Measurements from ENCODE around the gene PAM16. TPM values are rescaled to one million over a fixed set of nuclear protein-coding genes. Genes with fewer than 3 reads are reported as not detected.

PAM16 gene
- total and polyA plus RNA-seq, 9 of the 15 experiments (the other 6 are each of a cell fraction or from before 2014, with no cell fraction given) = 38.7 to 273 (median 79.3) TPM

GRCh38 chr16:4356820-4357219 lies 5.7 kb upstream of the PAM16 start:
- Histone ChIP-seq H3K9me3 (replicated peaks; ENCODE audit: control insufficient read depth, insufficient read depth, low read depth, low read length) (no peaks in the 10 kb centered on the region), H3K9me1 (ENCODE audit: control insufficient read depth, insufficient read depth, low read length) (no peaks in the 10 kb centered on the region), H3K36me3 (ENCODE audit: control insufficient read depth, insufficient read depth, low read length) (peaks cover 39% of the 10 kb centered on the region; the same call in 2 of the 3 replicates), H3K79me2 (ENCODE audit: control insufficient read depth, insufficient read depth, low read length) (no peaks in the 10 kb centered on the region), H3K4me2 (ENCODE audit: insufficient read depth, low read length) (no peak overlapping the region), H3K27me3 (ENCODE audit: control insufficient read depth in 2 of 2, insufficient read depth in 2 of 2, low read length in 2 of 2) (no peaks in the 10 kb centered on the region), H3K27ac (ENCODE audit: extremely low read depth, low read depth, low read length) (no peak overlapping the region), H2AFZ (ENCODE audit: low read depth, low read length) (no peak overlapping the region), H3K4me1 (replicated peaks in 1 of 2; ENCODE audit: control insufficient read depth in 2 of 2, insufficient read depth in 2 of 2, low read length in 2 of 2) (peaks cover under 1 to 36% of the 10 kb centered on the region in 2 experiments; a peak in 2 of 5 replicates), H3K9ac (ENCODE audit: insufficient read depth in 1 of 2, low read depth in 2 of 2, low read length in 2 of 2) (peak overlapping the region in 1 of 2 experiments; percentile 58; a peak in 2 of 4 replicates), H3K4me3 (no peak overlapping the region), H4K20me1 (replicated peaks; ENCODE audit: control insufficient read depth, insufficient read depth, low read length) (no peaks in the 10 kb centered on the region)
- no peak for ATAC-seq
- no peak for FAIRE-seq
- no peak for DNase-seq (ENCODE audit: extremely low read depth in 1 of 4, low spot score in 3 of 4)
- intact Hi-C loops (cut with micrococcal nuclease) (no loop called here), in situ Hi-C loops (cut with MboI) (no loop called here)
- ChIA-PET CTCF (ENCODE audit: low intra/inter-chr PET ratio) (interaction anchor here (1.0 kb wide), 1 partner anchor 46 kb away, joined by 3 read pairs; no protein-coding TSS in a partner anchor), POLR2A (no interaction called here)
- BruUV-seq (replicated peaks) = no TSS peak
- 86% methylated on average over 7 of the region's 7 CpGs for WGBS (ENCODE audit: insufficient coverage, low coverage, missing lambda C conversion rate)
- TF ChIP-seq NFE2 (IDR thresholded peaks at IDR 0.05; ENCODE audit: low read depth) (no peak), POLR2G (IDR thresholded peaks at IDR 0.05; ENCODE audit: low read depth, low read length) (peak; percentile 52)

DNA sequence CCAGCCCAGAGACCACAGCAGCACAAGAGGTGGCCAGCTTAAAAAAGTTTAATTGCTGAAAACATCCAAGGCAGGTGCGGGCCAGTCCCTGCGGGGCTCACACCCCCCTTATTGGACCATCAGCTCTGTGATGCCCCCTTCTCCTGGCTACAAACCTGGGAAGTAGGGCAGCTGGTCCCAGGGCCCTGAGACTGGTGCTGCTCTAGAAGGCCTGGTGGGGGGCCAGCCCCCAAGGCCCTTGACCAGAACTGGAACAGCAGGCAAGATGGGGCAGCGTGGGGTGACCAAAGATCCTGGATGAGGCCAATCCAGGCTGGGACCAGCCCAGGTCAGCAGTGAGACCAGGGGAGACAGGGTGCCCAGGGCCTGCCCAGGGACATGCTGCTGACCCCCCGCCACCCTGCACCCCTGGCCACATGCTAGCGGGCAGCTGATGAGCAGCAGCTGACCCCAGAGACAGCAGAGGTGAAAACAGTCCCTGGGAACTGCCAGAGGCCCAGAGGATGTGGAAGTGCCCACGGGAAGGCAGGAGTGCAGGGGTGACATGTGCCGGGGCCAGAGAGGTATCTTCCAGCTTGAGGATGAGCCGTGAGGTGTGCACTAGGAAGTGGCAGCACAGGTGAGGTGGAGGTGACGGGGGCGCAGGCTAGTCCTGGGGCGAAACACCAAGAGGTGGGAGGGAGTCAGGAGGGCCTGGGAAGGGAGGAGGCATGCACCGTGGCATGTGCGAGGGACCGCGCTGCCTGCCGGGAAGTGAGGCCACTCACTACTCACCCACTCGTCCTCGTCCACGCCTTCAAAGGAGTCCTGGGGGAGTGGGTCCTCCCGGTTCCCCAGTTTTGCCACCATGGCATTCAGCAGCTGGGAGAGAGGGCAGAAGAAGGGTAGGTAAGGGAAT lies 3.6 kb upstream of the PAM16 start:
- Histone ChIP-seq H2AFZ (ENCODE audit: low read depth, low read length) (no peak overlapping the region), H3K27ac (ENCODE audit: extremely low read depth, low read depth, low read length) (no peak overlapping the region), H4K20me1 (replicated peaks; ENCODE audit: control insufficient read depth, insufficient read depth, low read length) (no peaks in the 10 kb centered on the region), H3K4me2 (ENCODE audit: insufficient read depth, low read length) (no peak overlapping the region), H3K4me1 (replicated peaks in 1 of 2; ENCODE audit: control insufficient read depth in 2 of 2, insufficient read depth in 2 of 2, low read length in 2 of 2) (peaks cover 8 to 30% of the 10 kb centered on the region in 2 experiments; a peak in 4 of 5 replicates), H3K9me3 (replicated peaks; ENCODE audit: control insufficient read depth, insufficient read depth, low read depth, low read length) (no peaks in the 10 kb centered on the region), H3K27me3 (ENCODE audit: control insufficient read depth in 2 of 2, insufficient read depth in 2 of 2, low read length in 2 of 2) (no peaks in the 10 kb centered on the region), H3K36me3 (ENCODE audit: control insufficient read depth, insufficient read depth, low read length) (peaks cover 28% of the 10 kb centered on the region; the same call in 2 of the 3 replicates), H3K4me3 (no peak overlapping the region), H3K9me1 (ENCODE audit: control insufficient read depth, insufficient read depth, low read length) (no peaks in the 10 kb centered on the region), H3K9ac (ENCODE audit: insufficient read depth in 1 of 2, low read depth in 2 of 2, low read length in 2 of 2) (no peak overlapping the region), H3K79me2 (ENCODE audit: control insufficient read depth, insufficient read depth, low read length) (peaks cover 14% of the 10 kb centered on the region)
- intact Hi-C loops (cut with micrococcal nuclease) = no loop called here
- no peak for TF ChIP-seq HMG20B (CRISPR knock-in tag; IDR thresholded peaks at IDR 0.05)
- peak; percentile 50 for TF ChIP-seq RBM22 (IDR thresholded peaks at IDR 0.05; ENCODE audit: low read depth, low read length, poor library complexity, severe bottlenecking)
- TF ChIP-seq POLR2G (IDR thresholded peaks at IDR 0.05; ENCODE audit: low read depth, low read length) = peak; percentile 39; the same call in 1 of the 2 replicates
- 88% methylated on average over 12 of the region's 20 CpGs for WGBS (ENCODE audit: insufficient coverage, low coverage, missing lambda C conversion rate)
- DNase-seq (ENCODE audit: extremely low read depth in 1 of 4, low spot score in 3 of 4) = no peak
- ChIA-PET POLR2A (no interaction called here), CTCF (ENCODE audit: low intra/inter-chr PET ratio) (no interaction called here)
- BruUV-seq (replicated peaks) = no TSS peak
- no peak for FAIRE-seq
- ATAC-seq = no peak
- in situ Hi-C loops (cut with MboI) = no loop called here

All from K562 (cell line).